Measurements from ENCODE around the gene ANO1.

- no peak for TF ChIP-seq POLR2AphosphoS5 (IDR thresholded peaks at IDR 0.05; ENCODE audit: borderline replicate concordance, low read depth, low read length)
- TF ChIP-seq EZH2 (IDR thresholded peaks at IDR 0.05), result no peak
- TF ChIP-seq FOXP2 (optimal IDR thresholded peaks at IDR 0.05; ENCODE audit: control extremely low read depth, extremely low read length, insufficient read depth), result no peak
These were observed 54.5 kb downstream of the ANO1 start for GRCh38 chr11:70132641-70133040.

Measured in SK-N-MC (cell line).